OCI-LY1 (cell line): ENCODE results near the gene RAPGEF4.

Experiments
- H2AFZ ChIP-seq: fragments of 200-600 bp; sonication (generic), shearing (Covaris generic); 2 replicates; pipeline ENCODE4 v1.6.0; 2014; ENCODE audit warnings: antibody characterized with exemption, mild to moderate bottlenecking, low read length
- H3F3A ChIP-seq: fragments of 200-600 bp; sonication (generic), shearing (Covaris generic); 2 replicates; pipeline ENCODE4 v1.6.0; 2014; ENCODE audit warnings: mild to moderate bottlenecking, antibody characterized with exemption, low read length, moderate library complexity; ENCODE audit not compliant: insufficient read depth
- H3K27ac ChIP-seq: fragments of 200-600 bp; sonication (generic); 2 replicates; pipeline ENCODE4 v1.5.1; 2014; ENCODE audit warnings: low read length, mixed run types, mild to moderate bottlenecking, low read depth; ENCODE audit not compliant: poor library complexity, severe bottlenecking
- H3K27me3 ChIP-seq: fragments of 200-600 bp; sonication (generic); 2 replicates; pipeline ENCODE4 v1.6.0; 2014; ENCODE audit warnings: antibody characterized with exemption, mild to moderate bottlenecking, low read length, moderate library complexity; ENCODE audit not compliant: insufficient read depth
- H3K36me3 ChIP-seq: fragments of 200-600 bp; sonication (generic); 2 replicates; pipeline ENCODE4 v1.6.1; 2014; ENCODE audit warnings: mild to moderate bottlenecking, antibody characterized with exemption, low read length, moderate library complexity, mixed read lengths; ENCODE audit not compliant: insufficient read depth
- H3K4me1 ChIP-seq: fragments of 200-600 bp; sonication (generic); 2 replicates; pipeline ENCODE4 v1.5.1; 2014; ENCODE audit warnings: mild to moderate bottlenecking, low read length, moderate library complexity; ENCODE audit not compliant: insufficient read depth, severe bottlenecking
- H3K4me2 ChIP-seq: fragments of 200-600 bp; sonication (generic), shearing (Covaris generic); 2 replicates; pipeline ENCODE4 v1.6.1; 2014; ENCODE audit warnings: low read length
- H3K4me3 ChIP-seq: fragments of 200-600 bp; sonication (generic); 2 replicates; pipeline ENCODE4 v1.5.1; 2014; ENCODE audit warnings: low read length, low read depth, mild to moderate bottlenecking, mixed read lengths; ENCODE audit not compliant: poor library complexity, severe bottlenecking
- H3K79me2 ChIP-seq: fragments of 200-600 bp; shearing (Covaris generic); 2 replicates; pipeline ENCODE4 v1.6.1; 2016; ENCODE audit warnings: mixed run types, low read length, mixed read lengths; ENCODE audit not compliant: insufficient read depth
- H3K9ac ChIP-seq: fragments of 200-600 bp; sonication (generic), shearing (Covaris generic); 2 replicates; pipeline ENCODE4 v1.6.1; 2014; ENCODE audit warnings: mild to moderate bottlenecking, low read length, mixed read lengths
- H3K9me2 ChIP-seq: fragments of 200-600 bp; sonication (generic), shearing (Covaris generic); 2 replicates; pipeline ENCODE4 v1.6.1; 2014; ENCODE audit warnings: low read depth, mild to moderate bottlenecking, low read length, mixed read lengths
- H3K9me3 ChIP-seq: fragments of 200-600 bp; shearing (Covaris generic); 2 replicates; pipeline ENCODE4 v1.6.1; 2014; ENCODE audit warnings: low read length, mixed read lengths
- H4K20me1 ChIP-seq: fragments of 200-600 bp; sonication (generic), shearing (Covaris generic); 2 replicates; pipeline ENCODE4 v1.6.0; 2016; ENCODE audit warnings: mild to moderate bottlenecking, low read length; ENCODE audit not compliant: insufficient read depth
- CTCF ChIP-seq: fragments of 200-600 bp; sonication (generic), shearing (Covaris generic); IDR thresholded peaks from 2 replicates; pipeline ENCODE4 v1.5.1; 2017; ENCODE audit warnings: mild to moderate bottlenecking, antibody characterized with exemption, low read length, moderate library complexity, mixed read lengths
- EZH2 ChIP-seq: fragments of 200-600 bp; sonication (generic), shearing (Covaris generic); IDR thresholded peaks from 2 replicates; pipeline ENCODE4 v1.8.0; 2017; ENCODE audit warnings: borderline replicate concordance, mixed run types, mild to moderate bottlenecking, antibody characterized with exemption, low read length, moderate library complexity, mixed read lengths

The RAPGEF4 gene

GRCh38 chr2:172830482-172830881 lies 94.8 kb downstream of the RAPGEF4 start:
- H3K4me2 ChIP-seq, result no peak overlapping the region
- H3F3A ChIP-seq, result no peaks in the 10 kb centered on the region
- no peak overlapping the region for H3K27ac ChIP-seq
- TF ChIP-seq CTCF (no peak), EZH2 (no peak)
- H3K79me2 ChIP-seq, result no peaks in the 10 kb centered on the region
- H3K9ac ChIP-seq, result no peak overlapping the region
- no peaks in the 10 kb centered on the region for H4K20me1 ChIP-seq
- H2AFZ ChIP-seq, result no peak overlapping the region
- H3K36me3 ChIP-seq, result no peaks in the 10 kb centered on the region
- no peaks in the 10 kb centered on the region for H3K4me1 ChIP-seq
- H3K9me3 ChIP-seq, result no peaks in the 10 kb centered on the region
- H3K9me2 ChIP-seq, result no peaks in the 10 kb centered on the region
- H3K27me3 ChIP-seq, result 0 out of 2 replicates have a peak, but pooled peaks cover 3% of the 10 kb centered on the region
- no peak overlapping the region for H3K4me3 ChIP-seq

GRCh38 chr2:172833898-172834297 lies 98.3 kb downstream of the RAPGEF4 start:
- H3K79me2 ChIP-seq, result no peaks in the 10 kb centered on the region
- H3K4me1 ChIP-seq, result no peaks in the 10 kb centered on the region
- H3K27me3 ChIP-seq, result no peaks in the 10 kb centered on the region
- H3K9ac ChIP-seq, result no peak overlapping the region
- no peaks in the 10 kb centered on the region for H4K20me1 ChIP-seq
- no peak overlapping the region for H3K4me2 ChIP-seq
- TF ChIP-seq CTCF, result no peak
- H3F3A ChIP-seq, result no peaks in the 10 kb centered on the region
- H3K9me2 ChIP-seq, result no peaks in the 10 kb centered on the region
- H2AFZ ChIP-seq, result no peak overlapping the region
- H3K9me3 ChIP-seq, result no peaks in the 10 kb centered on the region
- H3K36me3 ChIP-seq, result no peaks in the 10 kb centered on the region
- no peak overlapping the region for H3K27ac ChIP-seq
- H3K4me3 ChIP-seq, result no peak overlapping the region

- TF ChIP-seq EZH2 (no peak), CTCF (no peak)
These were observed 99.2 kb downstream of the RAPGEF4 start for GRCh38 chr2:172834881-172835280.

More at GRCh38 chr2:172834881-172835280, 99.2 kb downstream of the RAPGEF4 start:
- no peak overlapping the region for H3K27ac ChIP-seq
- H3K27me3 ChIP-seq, result no peaks in the 10 kb centered on the region
- H2AFZ ChIP-seq, result no peak overlapping the region
- no peak overlapping the region for H3K9ac ChIP-seq
- no peaks in the 10 kb centered on the region for H3K9me3 ChIP-seq
- no peak overlapping the region for H3K4me2 ChIP-seq
- H3K4me1 ChIP-seq, result no peaks in the 10 kb centered on the region
- H3K9me2 ChIP-seq, result no peaks in the 10 kb centered on the region
- H3F3A ChIP-seq, result no peaks in the 10 kb centered on the region
- no peaks in the 10 kb centered on the region for H3K36me3 ChIP-seq
- no peaks in the 10 kb centered on the region for H3K79me2 ChIP-seq
- H3K4me3 ChIP-seq, result no peak overlapping the region
- H4K20me1 ChIP-seq, result no peaks in the 10 kb centered on the region
